RWPE1 (cell line): ENCODE data around the gene DMD.

ENCODE experiments used
- CTCF ChIA-PET: fragments of 350-600 bp; sonication (Branson Sonifier 250); formaldehyde crosslinking; extraction: SDS; loops from one replicate; lab custom pipeline; 2021; lab: Yijun Ruan, JAX
- POLR2A ChIA-PET: fragments of 400-600 bp; formaldehyde crosslinking; extraction: SDS; loops from one replicate; lab custom pipeline; 2020; ENCODE audit warnings: antibody characterized with exemption; ENCODE audit not compliant: low non-redundant PET; lab: Yijun Ruan, JAX
- DNase-seq: peaks from one replicate; pipeline ENCODE4 v3.0.0; 2012; ENCODE audit warnings: low spot score
- H3K27ac ChIP-seq: fragments of 450-650 bp; 2 replicates; pipeline ENCODE4 v1.5.1; 2017
- CTCF ChIP-seq: fragments of 450-650 bp; conservative IDR thresholded peaks from 2 replicates; pipeline ENCODE4 v1.5.1; 2017; ENCODE audit warnings: low read depth, mild to moderate bottlenecking

DMD gene

GRCh38 chrX:32293962-32294700 lies 917.2 kb downstream of the DMD start:
- ChIA-PET CTCF (no interaction called here), POLR2A (no interaction called here)
- H3K27ac ChIP-seq: no peak overlapping the region
- no peak for TF ChIP-seq CTCF
- DNase-seq: no peak

- no peak for TF ChIP-seq CTCF
- no peak for DNase-seq
- ChIA-PET POLR2A (no interaction called here), CTCF (no interaction called here)
- no peak overlapping the region for H3K27ac ChIP-seq
Observed at GRCh38 chrX:32289356-32289755, 922.0 kb downstream of the DMD start.

GRCh38 chrX:32281853-32282252 lies 929.5 kb downstream of the DMD start:
- no peak for DNase-seq
- CTCF ChIA-PET: no interaction called here

GRCh38 chrX:32280921-32281320 lies 930.4 kb downstream of the DMD start:
- CTCF ChIA-PET: no interaction called here
- POLR2A ChIA-PET: no interaction called here
- TF ChIP-seq CTCF: no peak
- no peak for DNase-seq
- no peak overlapping the region for H3K27ac ChIP-seq

More at GRCh38 chrX:32281853-32282252, 929.5 kb downstream of the DMD start:
- POLR2A ChIA-PET: no interaction called here
- TF ChIP-seq CTCF: no peak
- no peak overlapping the region for H3K27ac ChIP-seq

- DNase-seq: no peak
- no peak overlapping the region for H3K27ac ChIP-seq
- ChIA-PET CTCF (no interaction called here), POLR2A (no interaction called here)
- no peak for TF ChIP-seq CTCF
Observed at GRCh38 chrX:32280489-32280888, 930.9 kb downstream of the DMD start.

- CTCF ChIA-PET: no interaction called here
- H3K27ac ChIP-seq: no peak overlapping the region
Observed at GRCh38 chrX:32276153-32276552, 935.2 kb downstream of the DMD start.

More at GRCh38 chrX:32276153-32276552, 935.2 kb downstream of the DMD start:
- no peak for TF ChIP-seq CTCF
- DNase-seq: no peak
- POLR2A ChIA-PET: no interaction called here
